Liver (tissue), 3 donors: ENCODE data around the gene GRK1.

Source experiments
- CTCF ChIP-seq: fragments of 150-350 bp; IDR thresholded peaks from 2 replicates; pipeline ENCODE4 v1.5.1; 2017; ENCODE audit warnings: improper control_type of control experiment, low read depth, low read length; ENCODE audit not compliant: missing input control
- FOXA1 ChIP-seq: IDR thresholded peaks from 2 replicates; pipeline ENCODE4 v1.6.1; 2016; ENCODE audit warnings: antibody characterized with exemption
- HNF4A ChIP-seq, 2 donors: conservative IDR thresholded peaks; 2 replicates each; pipeline ENCODE4 v1.6.1; 2016; ENCODE audit warnings: antibody characterized with exemption in 2 of 2, mild to moderate bottlenecking in 2 of 2
- donor health status: healthy.
- donor health status: healthy.

- TF ChIP-seq CTCF (no peak), FOXA1 (no peak), HNF4A (conservative IDR thresholded peaks at IDR 0.05) (no peak)
Measured at GRCh38 chr13:113635709-113636108, 31.3 kb upstream of the GRK1 start.
